ENCODE results near the gene PEX13.

Gene PEX13

DNA sequence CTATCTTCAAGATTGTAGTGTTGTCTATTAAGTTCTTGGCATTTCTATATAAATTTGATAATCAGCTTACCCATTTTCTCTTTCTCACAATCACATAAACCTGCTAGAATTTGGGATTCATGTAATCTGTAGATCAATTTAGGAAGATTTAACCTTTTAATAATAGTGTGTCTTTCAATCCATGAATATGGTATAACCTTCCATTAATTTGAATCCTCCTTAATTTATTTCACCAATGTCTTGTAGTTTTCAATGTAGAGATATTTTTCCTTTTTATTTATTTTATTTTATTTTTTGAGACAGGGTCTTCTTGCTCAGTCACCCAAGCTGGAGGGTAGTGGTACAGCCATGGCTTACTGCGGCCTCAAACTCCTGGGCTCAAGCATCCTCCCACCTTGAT is 68.4 kb downstream of the PEX13 start:
- no peak for DNase-seq

DNA sequence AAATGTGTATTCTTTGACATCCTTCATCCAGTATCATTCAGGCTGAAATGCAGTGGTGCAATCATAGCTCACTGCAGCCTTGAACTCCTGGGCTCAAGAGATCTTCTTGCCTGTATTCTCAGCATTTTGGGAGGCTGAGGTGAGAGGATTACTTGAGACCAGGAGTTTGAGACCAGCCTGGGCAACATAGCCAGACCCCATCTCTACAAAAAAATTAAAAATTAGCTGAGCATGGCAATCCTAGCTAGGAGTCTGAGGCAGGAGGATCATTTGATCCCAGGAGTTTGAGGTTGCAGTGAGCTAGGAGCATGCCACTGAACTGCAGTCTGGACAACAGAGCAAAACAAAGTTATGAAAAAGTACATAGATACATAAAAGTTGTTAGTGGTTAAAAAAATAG is 72.3 kb downstream of the PEX13 start:
- DNase-seq = no peak

- no peak for DNase-seq
Measured at GRCh38 chr2:61090386-61090921, 72.9 kb downstream of the PEX13 start.

- no peak for DNase-seq
Measured at GRCh38 chr2:61091485-61091884, 74.0 kb downstream of the PEX13 start.

GRCh38 chr2:61096438-61096837 is 78.9 kb downstream of the PEX13 start:
- DNase-seq = no peak

DNA sequence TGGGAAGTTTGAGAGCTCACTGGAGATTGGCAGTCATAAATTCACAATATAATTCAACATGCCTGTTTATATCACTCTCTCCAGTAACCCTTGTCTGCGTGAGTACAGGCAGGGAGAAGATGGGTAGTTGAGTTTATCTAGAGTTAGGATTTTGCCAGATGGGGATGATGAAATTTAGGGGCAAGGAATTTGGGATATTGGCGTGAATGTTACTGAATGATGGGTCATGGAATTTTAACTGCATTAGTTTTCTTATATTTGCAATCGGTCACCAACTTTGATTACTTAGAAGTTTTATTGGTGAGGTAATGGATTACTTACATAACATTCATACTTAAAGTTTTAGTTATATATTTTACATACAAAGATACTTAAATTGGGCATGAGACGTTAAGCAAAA is 83.3 kb downstream of the PEX13 start:
- no peak for DNase-seq
